Mesendoderm (in vitro differentiated cells): Measurements from ENCODE around the gene ANKRD13D.

Source experiments
- DNase-seq: peaks from one replicate; pipeline ENCODE4 v3.0.0; 2013
- H2AK5ac ChIP-seq: 2 replicates; pipeline ENCODE4 v1.6.1; 2013; ENCODE audit warnings: low read length, inconsistent platforms
- H2BK120ac ChIP-seq: 2 replicates; pipeline ENCODE4 v1.6.1; 2013; ENCODE audit warnings: low read depth, mild to moderate bottlenecking, low read length, moderate library complexity, mixed read lengths
- H2BK15ac ChIP-seq: replicated peaks from 2 replicates; pipeline ENCODE4 v1.6.1; 2013; ENCODE audit warnings: low read depth, mild to moderate bottlenecking, moderate library complexity
- H2BK5ac ChIP-seq: 2 replicates; pipeline ENCODE4 v1.6.1; 2013; ENCODE audit warnings: low read length, inconsistent platforms
- H3K18ac ChIP-seq: 2 replicates; pipeline ENCODE4 v1.6.1; 2013; ENCODE audit warnings: mild to moderate bottlenecking, low read length, mixed read lengths
- H3K23ac ChIP-seq: one replicate; pipeline ENCODE4 v1.6.1; 2013; ENCODE audit warnings: low read length
- H3K27ac ChIP-seq: 2 replicates; pipeline ENCODE4 v1.5.1; 2013; ENCODE audit warnings: low read depth, mild to moderate bottlenecking, inconsistent platforms, low read length, moderate library complexity
- H3K27me3 ChIP-seq: 2 replicates; pipeline ENCODE4 v1.6.1; 2013; ENCODE audit warnings: low read length, control low read depth, mild to moderate bottlenecking, inconsistent platforms; ENCODE audit not compliant: insufficient read depth, poor library complexity
- H3K36me3 ChIP-seq: 2 replicates; pipeline ENCODE4 v1.6.1; 2013; ENCODE audit warnings: low read length, inconsistent platforms; ENCODE audit not compliant: control insufficient read depth, insufficient read depth
- H3K4ac ChIP-seq: one replicate; pipeline ENCODE4 v1.6.1; 2013; ENCODE audit warnings: low read depth, mild to moderate bottlenecking, low read length, moderate library complexity
- H3K4me1 ChIP-seq: 2 replicates; pipeline ENCODE4 v1.6.1; 2013; ENCODE audit warnings: low read depth, low read length, inconsistent platforms; ENCODE audit not compliant: control insufficient read depth
- H3K4me2 ChIP-seq: 2 replicates; pipeline ENCODE4 v1.6.1; 2013; ENCODE audit warnings: low read length
- H3K4me3 ChIP-seq: 2 replicates; pipeline ENCODE4 v1.5.1; 2013; ENCODE audit warnings: mild to moderate bottlenecking, low read length
- H3K56ac ChIP-seq: one replicate; pipeline ENCODE4 v1.6.1; 2013; ENCODE audit warnings: low read length
- H3K79me1 ChIP-seq: 2 replicates; pipeline ENCODE4 v1.6.1; 2013; ENCODE audit warnings: low read length, inconsistent platforms
- H3K79me2 ChIP-seq: 2 replicates; pipeline ENCODE4 v1.6.1; 2013; ENCODE audit warnings: mild to moderate bottlenecking, low read length; ENCODE audit not compliant: control insufficient read depth, insufficient read depth
- H3K9ac ChIP-seq: 2 replicates; pipeline ENCODE4 v1.6.1; 2013; ENCODE audit warnings: low read length, inconsistent platforms
- H4K5ac ChIP-seq: one replicate; pipeline ENCODE4 v1.6.1; 2013; ENCODE audit warnings: low read length
- H4K8ac ChIP-seq: one replicate; pipeline ENCODE4 v1.6.1; 2013; ENCODE audit warnings: low read depth, mild to moderate bottlenecking, control low read depth, low read length, moderate library complexity
- WGBS: extraction: QIAGEN DNeasy Blood & Tissue Kit; methylation state at CpG from one replicate; pipeline ENCODE4 v1.1.7; 2013; ENCODE audit warnings: low lambda C conversion rate, missing lambda C conversion rate; ENCODE audit not compliant: insufficient coverage; ENCODE audit errors: extremely low coverage; 5-methylcytosine and 5-hydroxymethylcytosine counted together

The ANKRD13D gene

DNA sequence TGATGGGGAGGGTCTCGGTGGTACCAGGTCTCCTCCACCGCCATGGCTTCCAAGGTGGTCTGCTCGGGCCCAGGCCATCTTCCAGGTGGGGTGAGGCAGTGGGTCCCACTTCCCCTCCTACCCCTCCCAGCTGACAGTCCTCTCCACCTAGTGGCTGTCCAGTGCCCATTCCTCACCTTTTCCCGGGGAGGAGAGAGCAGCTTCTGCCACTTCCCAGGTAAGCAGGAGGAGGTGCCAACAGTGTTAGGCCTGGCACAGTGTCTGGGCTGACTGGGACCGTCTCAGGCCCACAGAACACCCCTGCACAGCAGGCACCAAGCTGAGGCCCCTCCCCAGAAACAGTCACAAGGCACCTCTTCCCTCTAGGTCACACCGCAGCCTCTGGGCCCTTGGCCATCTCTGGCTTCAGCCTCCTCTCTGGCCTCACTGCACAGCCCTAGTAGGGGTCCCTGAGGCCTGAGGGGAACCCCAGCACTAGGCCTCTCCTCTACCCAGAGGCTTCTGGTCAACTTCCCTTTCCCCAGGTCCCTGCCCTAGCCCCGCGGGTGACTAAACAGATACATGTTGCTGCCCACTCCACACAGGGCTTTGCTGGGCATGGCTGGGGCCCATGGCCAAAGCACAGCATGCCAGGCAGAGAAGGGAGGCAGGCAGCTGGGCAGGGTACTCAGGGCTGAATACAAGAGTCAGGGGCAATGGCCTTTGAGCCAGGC, 2.3 kb upstream of the ANKRD13D start:
- Histone ChIP-seq H4K5ac (no peak overlapping the region), H3K79me2 (no peaks in the 10 kb centered on the region), H4K8ac (no peak overlapping the region), H2BK15ac (no peak overlapping the region), H2BK5ac (no peak overlapping the region), H3K36me3 (peaks cover 11% of the 10 kb centered on the region), H3K18ac (no peak overlapping the region), H3K4me3 (no peak overlapping the region), H3K27me3 (no peaks in the 10 kb centered on the region), H3K56ac (no peak overlapping the region), H3K9ac (no peak overlapping the region), H2AK5ac (no peak overlapping the region), H3K27ac (no peak overlapping the region), H3K4ac (no peak overlapping the region), H3K79me1 (peaks cover 8% of the 10 kb centered on the region), H3K23ac (no peak overlapping the region), H2BK120ac (no peak overlapping the region), H3K4me1 (peaks cover 5% of the 10 kb centered on the region), H3K4me2 (no peak overlapping the region)
- WGBS, result no CpG with 5 or more reads among the region's 8 CpGs
- DNase-seq, result no peak

DNA sequence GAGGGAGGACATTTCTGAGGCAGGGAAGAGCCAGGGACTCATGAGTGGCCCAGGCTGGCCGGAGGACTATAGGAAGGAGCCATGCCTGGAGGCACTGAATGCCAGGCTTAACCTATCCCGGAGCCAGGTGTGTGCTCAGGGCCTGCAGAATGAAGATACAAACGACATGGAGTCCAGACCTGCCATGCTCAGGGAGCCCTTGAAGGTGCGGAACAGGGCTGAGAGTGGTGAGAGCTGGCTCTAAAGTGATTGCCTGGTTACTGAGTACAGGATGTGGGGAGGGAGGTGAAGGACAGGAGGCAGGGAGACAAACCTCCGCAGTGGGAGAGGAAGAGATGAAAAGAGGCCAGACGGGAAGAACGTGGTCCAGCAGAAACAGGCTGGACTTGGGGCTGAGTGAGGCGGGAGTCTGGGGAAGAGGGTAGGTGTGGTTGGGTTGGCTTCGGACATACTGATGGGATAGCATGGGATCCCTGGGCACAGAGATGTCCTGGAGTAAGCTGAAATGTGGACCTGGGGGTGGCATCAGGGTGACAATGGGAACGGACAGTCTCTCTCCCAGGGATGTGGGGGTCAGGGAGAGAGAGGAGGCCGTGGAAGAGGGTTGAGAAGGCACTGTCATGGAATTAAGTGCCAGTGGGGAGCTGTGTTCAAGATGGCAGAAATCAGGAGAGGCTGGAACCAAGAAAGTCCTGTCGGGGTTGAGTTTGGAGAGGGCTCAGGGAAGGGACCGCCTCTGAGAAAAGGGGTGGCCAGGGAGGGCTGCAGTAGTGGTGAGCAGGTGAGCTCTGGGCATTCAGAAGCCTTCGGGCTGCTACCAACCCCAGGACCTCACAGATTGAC, 1.5 kb upstream of the ANKRD13D start:
- no peak for DNase-seq
- no peaks in the 10 kb centered on the region for H3K27me3 ChIP-seq
- peak overlapping the region; percentile 33 for H4K5ac ChIP-seq
- H3K79me1 ChIP-seq, result peaks cover 8% of the 10 kb centered on the region
- peak overlapping the region; percentile 25 for H3K4ac ChIP-seq
- no peaks in the 10 kb centered on the region for H3K79me2 ChIP-seq
- no peak overlapping the region for H2BK120ac ChIP-seq
- no peak overlapping the region for H3K4me3 ChIP-seq
- peak overlapping the region; percentile 90 for H3K9ac ChIP-seq
- H2BK5ac ChIP-seq, result peak overlapping the region; percentile 39
- H3K56ac ChIP-seq, result peak overlapping the region; percentile 93
- H3K27ac ChIP-seq, result peak overlapping the region; percentile 88
- H3K18ac ChIP-seq, result no peak overlapping the region
- peak overlapping the region; percentile 91 for H2AK5ac ChIP-seq
- no peak overlapping the region for H2BK15ac ChIP-seq
- whole genome bisulfite sequencing, result no CpG with 5 or more reads among the region's 14 CpGs
- H3K4me2 ChIP-seq, result peak overlapping the region; percentile 53
- H3K36me3 ChIP-seq, result peaks cover 8% of the 10 kb centered on the region
- peaks cover 5% of the 10 kb centered on the region for H3K4me1 ChIP-seq
- H3K23ac ChIP-seq, result no peak overlapping the region
- H4K8ac ChIP-seq, result no peak overlapping the region

DNA sequence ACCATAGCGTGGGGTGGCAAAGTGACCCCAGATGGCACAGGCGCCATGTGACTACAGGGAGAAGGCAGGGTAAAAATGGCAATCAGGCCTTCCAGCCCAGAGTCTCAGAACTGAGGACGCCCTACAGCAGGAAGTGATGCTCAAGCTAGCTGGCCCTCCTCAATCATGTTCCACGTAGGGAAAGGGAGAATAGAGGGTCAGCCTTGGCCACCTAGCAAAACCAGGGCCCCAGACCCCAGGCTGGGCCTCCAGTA, 978 bp upstream of the ANKRD13D start:
- H2BK5ac ChIP-seq, result peak overlapping the region; percentile 39
- peaks cover 5% of the 10 kb centered on the region for H3K4me1 ChIP-seq
- no peaks in the 10 kb centered on the region for H3K79me2 ChIP-seq
- H4K5ac ChIP-seq, result peak overlapping the region; percentile 33
- H3K18ac ChIP-seq, result no peak overlapping the region
- no peak overlapping the region for H2BK15ac ChIP-seq
- peaks cover 8% of the 10 kb centered on the region for H3K79me1 ChIP-seq
- no peak overlapping the region for H3K4me3 ChIP-seq
- no peak overlapping the region for H4K8ac ChIP-seq
- peak overlapping the region; percentile 25 for H3K4ac ChIP-seq
- H3K27ac ChIP-seq, result peak overlapping the region; percentile 88
- H2BK120ac ChIP-seq, result no peak overlapping the region
- H3K4me2 ChIP-seq, result peak overlapping the region; percentile 53
- no peak for DNase-seq
- peak overlapping the region; percentile 93 for H3K56ac ChIP-seq
- H2AK5ac ChIP-seq, result peak overlapping the region; percentile 91
- H3K27me3 ChIP-seq, result no peaks in the 10 kb centered on the region
- peak overlapping the region; percentile 90 for H3K9ac ChIP-seq
- H3K36me3 ChIP-seq, result peaks cover 4% of the 10 kb centered on the region
- no peak overlapping the region for H3K23ac ChIP-seq
- WGBS, result no CpG with 5 or more reads among the region's 4 CpGs

DNA sequence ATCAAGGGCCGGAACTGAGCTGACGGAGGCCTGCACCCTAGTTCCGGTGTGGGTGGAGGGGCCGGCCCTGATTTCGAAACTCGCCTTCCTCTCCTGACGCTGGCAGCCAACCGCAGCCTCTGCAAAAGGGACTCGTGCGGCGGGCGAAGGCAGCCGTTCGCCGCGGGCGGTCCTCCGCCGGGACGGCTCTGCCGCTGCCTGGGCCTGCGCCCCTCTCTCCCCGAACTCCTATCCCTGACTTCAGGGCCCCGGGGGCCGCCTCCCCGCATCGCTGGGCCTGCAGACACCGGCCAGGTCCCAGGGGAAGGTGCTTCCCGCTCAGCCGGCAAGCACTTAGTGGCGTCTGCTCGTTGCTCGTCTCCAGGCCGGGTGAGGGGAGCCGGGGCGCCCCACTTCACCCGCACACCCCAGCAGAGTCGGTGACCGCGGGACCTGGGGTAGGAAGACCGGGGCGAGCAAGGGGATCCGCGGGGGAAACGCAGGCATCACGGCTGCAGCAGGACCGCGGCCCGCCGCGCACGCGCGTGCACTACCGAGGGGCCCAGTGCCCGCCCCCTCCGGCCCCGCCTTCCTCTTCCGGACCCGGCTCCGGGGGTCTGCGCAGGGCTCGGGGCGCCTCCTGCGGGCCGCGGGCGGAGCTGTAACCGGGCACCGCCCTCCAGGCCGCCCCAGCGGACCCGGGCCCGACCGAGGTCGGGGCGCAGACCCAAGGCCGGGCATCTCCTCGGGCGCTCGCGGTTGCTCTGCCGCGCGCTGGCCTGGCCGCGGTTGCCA, 464 bp upstream of the ANKRD13D start:
- H2AK5ac ChIP-seq, result no peak overlapping the region
- no CpG with 5 or more reads among the region's 87 CpGs for WGBS
- H3K27me3 ChIP-seq, result no peaks in the 10 kb centered on the region
- peak overlapping the region; percentile 90 for H3K4ac ChIP-seq
- H3K27ac ChIP-seq, result peak overlapping the region; percentile 88
- peak overlapping the region; percentile 90 for H3K23ac ChIP-seq
- H3K79me2 ChIP-seq, result no peaks in the 10 kb centered on the region
- H3K4me3 ChIP-seq, result peak overlapping the region; percentile 55
- peaks cover 8% of the 10 kb centered on the region for H3K79me1 ChIP-seq
- H4K5ac ChIP-seq, result peak overlapping the region; percentile 33
- H3K56ac ChIP-seq, result peak overlapping the region; percentile 93
- H2BK15ac ChIP-seq, result no peak overlapping the region
- H3K9ac ChIP-seq, result peak overlapping the region; percentile 90
- peaks cover 5% of the 10 kb centered on the region for H3K4me1 ChIP-seq
- peaks cover 4% of the 10 kb centered on the region for H3K36me3 ChIP-seq
- H3K4me2 ChIP-seq, result peak overlapping the region; percentile 53
- peak overlapping the region; percentile 85 for H3K18ac ChIP-seq
- no peak overlapping the region for H4K8ac ChIP-seq
- H2BK5ac ChIP-seq, result peak overlapping the region; percentile 69
- peak; percentile 90 for DNase-seq
- no peak overlapping the region for H2BK120ac ChIP-seq

DNA sequence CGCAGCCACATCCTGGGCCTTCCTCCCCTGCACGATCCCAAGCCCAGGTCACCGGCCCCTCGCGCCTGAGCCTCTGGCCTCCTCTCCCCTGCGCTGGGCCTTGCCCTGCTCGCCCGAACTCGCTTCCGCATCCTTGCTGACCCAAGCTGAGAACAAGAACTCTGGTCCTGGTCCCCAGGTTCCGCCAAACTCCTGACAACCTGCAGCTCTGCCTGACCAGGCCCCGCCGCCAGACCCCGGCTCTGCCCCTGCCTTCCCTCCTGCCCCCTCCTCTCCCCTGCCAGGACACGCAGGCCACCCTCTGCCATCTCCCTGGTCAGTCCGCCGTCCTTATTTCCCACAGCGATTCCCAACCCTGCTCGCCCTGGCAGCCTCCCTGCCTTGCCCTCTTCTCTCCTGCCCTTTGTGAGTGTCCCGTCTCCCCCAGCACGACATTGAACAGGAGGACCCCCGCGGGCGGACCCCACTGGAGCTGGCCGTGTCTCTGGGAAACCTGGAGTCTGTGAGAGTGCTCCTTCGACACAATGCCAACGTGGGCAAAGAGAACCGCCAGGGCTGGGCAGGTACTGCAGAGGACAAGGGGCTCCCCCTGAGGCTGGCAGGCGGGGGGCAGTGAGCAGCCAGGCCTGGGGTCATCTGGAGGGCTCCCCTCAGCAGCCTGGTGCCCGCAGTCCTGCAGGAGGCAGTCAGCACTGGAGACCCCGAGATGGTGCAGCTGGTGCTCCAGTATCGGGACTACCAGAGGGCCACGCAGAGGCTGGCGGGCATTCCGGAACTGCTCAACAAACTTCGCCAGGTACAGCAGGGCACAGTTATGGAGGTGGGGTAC, 762 bp downstream of the ANKRD13D start:
- no CpG with 5 or more reads among the region's 36 CpGs for WGBS
- Histone ChIP-seq H3K79me2 (no peaks in the 10 kb centered on the region), H3K27me3 (no peaks in the 10 kb centered on the region), H4K8ac (no peak overlapping the region), H2AK5ac (peak overlapping the region; percentile 74), H3K18ac (peak overlapping the region; percentile 10), H3K36me3 (peaks cover 4% of the 10 kb centered on the region), H3K27ac (peak overlapping the region; percentile 38), H2BK5ac (no peak overlapping the region), H2BK120ac (no peak overlapping the region), H3K4me3 (peak overlapping the region; percentile 64), H3K4me1 (peaks cover 5% of the 10 kb centered on the region), H3K23ac (peak overlapping the region; percentile 94), H4K5ac (no peak overlapping the region), H3K4ac (peak overlapping the region; percentile 38), H3K9ac (peak overlapping the region; percentile 98), H3K56ac (peak overlapping the region; percentile 98), H3K4me2 (peak overlapping the region; percentile 96), H3K79me1 (peaks cover 8% of the 10 kb centered on the region), H2BK15ac (no peak overlapping the region)
- DNase-seq, result peak; percentile 35
